Stimulated activated CD4-positive, alpha-beta T cell treated with anti-CD3 and anti-CD28 coated beads, Interleukin-15, amount 100 ng/mL, for 1 hour (primary cell): ENCODE measurements around the gene CEP112.
"Not testable (repeated sequence)": the region's sequence is repeated elsewhere in the genome, so short reads cannot be mapped to it uniquely, and the experiment has no call there.

Experiments
- DNase-seq, 2 donors: peaks; one replicate each; pipeline ENCODE4 v3.0.0-alpha.2; 2020; ENCODE audit warnings: low read depth in 1 of 2, low spot score in 1 of 2

The CEP112 gene

DNA sequence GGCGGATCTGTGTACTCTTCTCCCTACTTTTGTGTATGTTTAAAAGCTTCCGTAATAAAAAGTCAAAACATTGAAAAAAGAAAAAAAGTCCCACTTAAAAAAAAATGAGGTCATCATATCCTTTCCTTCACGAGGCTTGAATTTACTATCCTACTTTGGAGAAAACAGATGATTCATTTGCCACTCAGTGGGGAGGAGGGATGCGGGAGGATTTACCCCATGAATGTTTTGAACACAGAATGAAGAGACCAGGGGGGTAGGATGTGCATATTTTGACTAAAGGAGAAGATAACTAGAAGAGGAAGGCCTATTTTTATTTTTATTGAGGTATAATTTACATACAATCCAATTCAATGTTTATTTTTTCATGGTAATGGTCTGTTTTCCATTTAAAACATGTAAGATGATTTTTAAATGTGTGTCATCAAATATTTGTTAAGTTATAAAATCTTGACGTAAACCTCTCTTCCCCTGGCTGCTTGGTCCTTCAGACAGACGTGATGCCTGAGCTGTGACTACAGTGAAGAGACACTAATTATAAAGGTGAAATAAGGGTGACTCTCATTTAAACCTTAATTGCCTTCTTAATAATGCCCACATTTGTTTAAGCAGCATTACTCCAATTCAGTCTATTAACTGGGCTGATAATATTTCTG lies 495.1 kb downstream of the CEP112 start:
- DNase-seq, result no peak

GRCh38 chr17:65694601-65695000 lies 497.3 kb downstream of the CEP112 start:
- no peak for DNase-seq

DNA sequence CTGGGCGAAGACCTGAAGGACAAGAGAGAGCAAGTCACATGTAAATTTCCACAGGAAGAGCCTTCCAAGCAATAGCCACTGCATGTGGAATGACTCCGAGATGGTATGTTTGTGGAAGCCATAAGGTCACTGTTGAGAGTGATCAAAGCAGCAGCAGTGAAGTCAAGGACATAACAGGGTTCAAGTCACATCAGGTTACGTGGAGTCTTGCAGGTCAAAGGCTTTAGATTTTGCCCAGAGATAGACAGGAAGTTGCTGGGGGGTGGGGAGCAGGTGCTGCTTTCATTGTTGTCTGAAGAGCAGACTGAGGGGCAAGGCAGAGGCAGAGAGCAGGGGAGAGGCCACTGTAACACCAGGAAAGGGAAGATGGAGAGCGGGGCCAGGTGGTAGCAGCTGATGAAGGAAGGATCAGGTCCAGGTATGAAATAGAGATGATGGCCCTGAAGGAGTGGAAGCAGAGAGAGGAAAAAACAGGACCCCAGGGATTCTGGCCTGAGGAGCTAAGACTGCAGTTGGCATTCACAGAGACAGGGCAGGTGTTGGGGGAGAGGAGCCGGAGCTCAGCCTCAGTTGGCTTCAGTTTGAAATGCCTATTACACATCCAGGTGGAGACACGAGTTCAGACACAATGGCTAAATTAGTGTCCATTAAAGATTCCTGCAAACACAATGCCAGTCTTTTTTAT lies 501.2 kb downstream of the CEP112 start:
- DNase-seq, result no peak

DNA sequence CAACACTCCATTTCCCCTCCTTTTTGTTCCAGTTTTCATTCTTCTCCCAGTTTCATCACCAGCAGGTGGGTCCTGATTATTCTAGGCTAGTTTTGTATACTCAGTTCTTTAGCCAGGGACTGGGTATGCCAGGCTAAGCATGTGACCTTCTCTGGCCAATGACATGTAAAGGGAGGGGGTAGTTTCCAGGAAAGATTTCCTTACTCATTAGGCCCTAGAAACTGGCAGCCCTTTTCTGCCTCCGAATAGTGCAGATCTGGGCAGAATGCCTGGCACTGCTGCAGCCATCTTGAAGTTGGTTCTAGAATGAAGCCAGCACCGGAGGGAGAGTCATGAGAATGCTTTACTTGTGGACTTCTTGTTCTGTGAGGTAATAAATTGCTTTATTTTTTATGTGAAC lies 503.6 kb downstream of the CEP112 start:
- DNase-seq, result no peak

- DNase-seq, result no peak
Observed at GRCh38 chr17:65685110-65685509, 506.8 kb downstream of the CEP112 start.

DNA sequence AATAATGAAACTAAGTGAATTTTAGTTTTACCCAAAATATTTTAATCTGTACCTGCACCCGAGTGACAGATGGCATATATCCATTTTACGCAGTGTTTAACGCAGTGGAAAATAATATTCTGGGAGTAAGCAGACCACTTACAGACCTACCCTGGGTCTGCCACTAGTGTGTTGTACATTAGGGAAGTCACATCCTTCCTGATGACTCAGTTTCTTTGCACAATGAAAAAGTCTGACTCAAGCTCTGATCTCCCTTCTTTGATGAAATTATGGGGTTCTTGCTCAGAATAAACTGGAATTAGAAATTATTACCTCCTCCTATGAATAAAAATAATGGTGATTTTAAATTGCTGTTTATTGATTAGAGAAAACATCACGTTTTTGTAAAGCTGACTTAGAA lies 507.3 kb downstream of the CEP112 start:
- DNase-seq, result no peak

GRCh38 chr17:65683428-65683827 lies 508.5 kb downstream of the CEP112 start:
- DNase-seq, result no peak

DNA sequence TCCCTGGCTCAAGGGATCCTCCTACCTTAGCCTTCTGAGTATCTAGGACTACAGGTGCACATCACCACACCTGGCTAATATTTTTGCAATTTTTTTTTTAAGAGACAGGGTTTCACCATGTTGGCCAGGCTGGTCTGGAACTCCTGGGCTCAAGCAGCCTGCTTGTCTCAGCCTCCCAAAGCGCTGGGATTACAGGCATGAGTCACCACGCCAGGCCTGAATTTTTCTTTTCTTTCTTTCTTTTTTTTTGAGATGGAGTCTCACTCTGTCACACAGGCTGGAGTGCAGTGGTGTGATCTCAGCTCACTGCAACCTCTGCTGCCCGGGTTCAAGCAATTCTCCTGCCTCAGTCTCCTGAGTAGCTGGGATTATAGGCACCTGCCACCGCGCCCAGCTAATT lies 510.2 kb downstream of the CEP112 start:
- not testable (repeated sequence) for DNase-seq

GRCh38 chr17:65679165-65679845 lies 512.6 kb downstream of the CEP112 start:
- no peak for DNase-seq

- no peak for DNase-seq
Observed at GRCh38 chr17:65678546-65678945, 513.4 kb downstream of the CEP112 start.

DNA sequence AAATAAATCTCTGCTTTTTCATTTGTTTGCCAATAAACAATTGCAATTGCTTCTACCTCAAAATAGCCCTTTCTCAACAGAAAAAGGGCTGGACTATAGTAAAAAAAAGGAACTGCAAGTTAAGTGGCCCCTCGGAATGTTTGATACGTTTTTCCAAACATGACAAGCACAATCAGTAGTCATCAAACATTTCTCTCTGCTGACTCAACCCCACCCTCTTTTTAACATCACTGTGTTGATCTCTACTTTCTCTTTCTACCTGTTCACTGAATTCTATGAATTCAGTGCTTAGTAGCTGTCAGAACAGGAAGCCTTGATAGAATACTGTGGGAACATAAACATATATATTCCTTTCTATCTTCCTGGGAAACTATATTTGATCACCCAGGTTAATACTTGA lies 514.0 kb downstream of the CEP112 start:
- no peak for DNase-seq

DNA sequence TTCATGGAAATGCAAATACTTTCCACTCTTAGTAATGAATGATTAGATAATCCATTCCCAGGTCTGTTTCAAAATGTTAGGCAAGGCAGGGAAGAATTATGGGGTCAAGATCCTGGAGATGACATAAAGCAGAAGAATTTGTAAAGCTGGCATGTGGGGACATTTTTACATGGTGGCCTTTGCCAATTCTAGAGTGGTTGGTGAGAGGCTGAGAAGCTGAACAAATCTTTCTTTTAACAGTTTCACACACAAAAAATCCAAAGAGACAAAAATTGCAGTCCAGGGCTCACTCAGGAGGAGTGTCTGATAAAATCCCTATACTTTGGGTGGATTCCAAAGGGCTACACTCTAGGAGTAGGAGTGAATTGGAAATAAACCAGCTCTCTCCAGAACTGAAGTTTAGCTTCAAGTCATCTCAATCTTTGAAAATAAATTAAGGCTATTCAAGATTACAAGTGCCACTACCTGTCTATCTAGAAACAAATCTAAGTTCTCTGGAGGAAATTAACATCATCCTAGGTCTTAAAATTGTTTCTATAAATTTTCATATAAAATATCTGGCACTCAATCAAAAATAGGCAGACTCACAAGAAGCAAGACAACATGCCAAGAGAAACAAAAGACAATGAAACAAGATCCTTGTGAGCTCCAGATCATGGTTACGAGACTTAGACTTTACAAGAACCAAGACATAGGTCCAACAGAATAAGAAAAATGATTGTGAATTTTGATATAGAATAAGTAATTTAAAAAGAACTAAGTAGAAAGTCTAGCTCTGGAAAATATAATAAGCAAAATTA lies 517.5 kb downstream of the CEP112 start:
- DNase-seq, result no peak

DNA sequence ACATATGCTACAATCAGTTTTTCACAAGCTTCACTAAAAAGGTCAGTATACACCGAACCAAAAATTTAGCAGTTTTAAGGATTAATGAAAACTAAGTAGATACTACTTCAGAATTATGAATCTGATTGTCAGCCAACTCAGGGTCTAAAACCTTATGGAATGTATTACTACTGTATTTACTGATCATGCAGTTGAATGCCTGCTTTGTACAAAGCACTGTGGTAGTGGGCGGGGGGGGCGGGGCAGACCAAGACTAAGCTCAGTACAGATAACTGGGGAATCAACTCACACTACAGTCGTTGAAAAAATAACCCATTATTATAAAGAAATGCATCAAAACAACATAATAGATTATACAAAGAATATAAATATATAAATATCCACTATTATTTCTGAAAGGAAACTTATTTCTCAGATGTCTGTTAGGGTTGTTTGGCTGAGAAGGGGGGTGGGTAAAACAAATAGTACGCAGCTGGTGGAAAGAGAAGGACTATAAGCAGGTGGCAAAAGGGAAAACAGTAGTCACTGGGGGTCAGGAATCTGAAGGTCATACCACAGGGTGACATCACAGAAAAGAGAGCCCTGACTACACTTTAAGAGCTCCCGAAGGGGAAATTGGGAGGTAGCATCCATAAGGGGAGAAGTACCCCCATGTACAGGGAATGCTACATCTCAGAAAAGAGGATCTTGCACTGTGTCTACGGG lies 521.1 kb downstream of the CEP112 start:
- DNase-seq, result no peak

DNA sequence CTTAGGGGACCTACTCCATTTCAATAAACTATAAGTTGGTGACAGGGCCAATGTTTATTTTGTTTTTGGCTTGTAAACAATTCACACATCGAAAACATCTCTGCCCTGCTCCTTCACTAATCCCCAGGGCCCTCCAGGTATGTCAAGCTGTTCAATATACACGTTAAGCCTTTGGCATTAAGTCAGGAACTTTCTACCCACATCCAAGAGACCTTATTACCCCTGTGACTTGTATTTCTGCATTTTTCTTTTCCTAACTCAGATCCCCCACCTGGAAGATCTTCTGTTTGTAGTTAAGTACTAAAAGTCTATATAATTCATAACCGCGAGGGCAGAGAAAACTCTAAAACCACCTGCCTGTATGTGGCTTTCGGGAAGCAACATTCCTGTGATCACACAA lies 523.7 kb downstream of the CEP112 start:
- DNase-seq, result no peak

- DNase-seq, result no peak
Observed at GRCh38 chr17:65667656-65668055, 524.3 kb downstream of the CEP112 start.

DNA sequence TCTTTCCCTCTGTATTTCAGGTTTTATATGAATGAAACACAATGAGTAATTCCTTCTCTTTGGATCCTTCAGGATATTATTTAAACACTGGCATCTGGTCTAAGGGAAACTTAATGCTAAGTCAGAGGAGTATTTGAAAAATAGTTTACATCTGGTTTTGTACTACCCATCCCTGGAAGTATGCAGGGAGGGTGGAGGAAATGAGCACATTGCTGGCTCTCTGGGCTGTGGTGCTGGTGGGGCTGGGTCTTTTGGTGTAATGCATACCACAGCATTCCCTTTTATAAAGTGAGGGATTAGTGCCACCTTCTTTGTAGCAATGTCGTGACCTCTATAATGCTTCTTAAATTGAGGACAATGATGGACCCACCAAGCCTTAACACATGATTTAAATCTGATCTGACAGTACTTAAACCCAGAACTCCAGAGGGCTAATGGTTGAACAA lies 525.0 kb downstream of the CEP112 start:
- DNase-seq, result no peak

GRCh38 chr17:65665966-65666365 lies 526.0 kb downstream of the CEP112 start:
- no peak for DNase-seq

GRCh38 chr17:65664696-65665095 lies 527.2 kb downstream of the CEP112 start:
- no peak for DNase-seq

DNA sequence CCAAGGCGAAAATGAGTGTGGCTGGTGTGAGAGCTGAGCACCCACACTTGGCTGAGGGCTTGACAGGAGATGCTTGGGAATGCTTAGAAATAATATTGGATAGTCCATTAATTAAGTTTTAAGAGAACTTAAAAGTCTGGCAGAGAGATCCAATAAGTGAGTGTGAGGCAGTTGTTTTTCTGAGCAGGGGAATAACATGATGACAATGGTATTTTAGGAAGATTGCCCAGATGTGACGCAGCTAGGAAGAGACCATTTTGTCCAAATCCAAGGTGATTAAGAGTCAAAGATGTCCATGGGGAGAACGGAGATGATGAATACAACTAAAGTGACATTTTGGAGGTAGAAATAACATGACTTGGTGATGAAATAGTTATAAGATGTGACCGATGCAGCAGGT lies 527.7 kb downstream of the CEP112 start:
- no peak for DNase-seq

GRCh38 chr17:65662196-65662595 lies 529.7 kb downstream of the CEP112 start:
- DNase-seq, result no peak

- no peak for DNase-seq
Observed at GRCh38 chr17:65660947-65661346, 531.0 kb downstream of the CEP112 start.
